ENCODE results near the gene MLLT3. TPM values are rescaled to one million over a fixed set of nuclear protein-coding genes. Genes with fewer than 3 reads are reported as not detected.

The MLLT3 gene
- total RNA-seq, 3 donors from 2014 or later (not counting 1 experiment from before 2014, with no cell fraction given) = 24.3 to 26.6 (median 25.2) TPM

- DNase-seq (peak in 1 of 2 donors; percentile 34), ATAC-seq (peak in 1 of 3 donors; percentile 38)
- H3K4me3 ChIP-seq (ENCODE audit: low read length) = no peak overlapping the region
- H3K9me3 ChIP-seq (ENCODE audit: control insufficient read depth, insufficient read depth, low read length) = no peaks in the 10 kb centered on the region
- H3K4me1 ChIP-seq (ENCODE audit: control insufficient read depth, insufficient read depth, low read length) = peaks cover 15% of the 10 kb centered on the region
- no peaks in the 10 kb centered on the region for H3K36me3 ChIP-seq (ENCODE audit: control insufficient read depth, insufficient read depth, low read length)
- H3K4me1 Mint-ChIP-seq = peaks cover 19 to 27% of the 10 kb centered on the region in 2 donors
- WGBS (ENCODE audit: insufficient coverage) = 64% methylated on average over 6 of the region's 7 CpGs
- H3K4me3 Mint-ChIP-seq = no peak overlapping the region
- intact Hi-C loops (cut with micrococcal nuclease) = no loop called here
- peak overlapping the region in 1 of 2 donors; percentile 46 for H3K27ac Mint-ChIP-seq
- H3K27me3 Mint-ChIP-seq (ENCODE audit: low read depth in 2 of 2) = no peaks in the 10 kb centered on the region
- no peaks in the 10 kb centered on the region for H3K36me3 Mint-ChIP-seq
- H3K27me3 ChIP-seq (ENCODE audit: control insufficient read depth, insufficient read depth, low read length) = no peaks in the 10 kb centered on the region
- no peak overlapping the region for H3K27ac ChIP-seq (ENCODE audit: low read length)
- no peaks in the 10 kb centered on the region for H3K9me3 Mint-ChIP-seq
- TF ChIP-seq CTCF (IDR thresholded peaks at IDR 0.05) = no peak
Observed at GRCh38 chr9:20319641-20320337, 302.5 kb downstream of the MLLT3 start.

- no peak overlapping the region for H3K4me3 ChIP-seq (ENCODE audit: low read length)
- H3K4me1 Mint-ChIP-seq = peaks cover 19 to 28% of the 10 kb centered on the region in 2 donors
- H3K36me3 ChIP-seq (ENCODE audit: control insufficient read depth, insufficient read depth, low read length) = no peaks in the 10 kb centered on the region
- H3K27me3 ChIP-seq (ENCODE audit: control insufficient read depth, insufficient read depth, low read length) = no peaks in the 10 kb centered on the region
- H3K9me3 ChIP-seq (ENCODE audit: control insufficient read depth, insufficient read depth, low read length) = no peaks in the 10 kb centered on the region
- no peak overlapping the region for H3K4me3 Mint-ChIP-seq
- intact Hi-C loops (cut with micrococcal nuclease) = no loop called here
- H3K27me3 Mint-ChIP-seq (ENCODE audit: low read depth in 2 of 2) = no peaks in the 10 kb centered on the region
- no peak overlapping the region for H3K27ac Mint-ChIP-seq
- H3K27ac ChIP-seq (ENCODE audit: low read length) = no peak overlapping the region
- no peak for ATAC-seq
- DNase-seq = no peak
- WGBS (ENCODE audit: insufficient coverage) = 85% methylated on average over 8 of the region's 8 CpGs
- H3K36me3 Mint-ChIP-seq = no peaks in the 10 kb centered on the region
- peaks cover 15% of the 10 kb centered on the region for H3K4me1 ChIP-seq (ENCODE audit: control insufficient read depth, insufficient read depth, low read length)
- H3K9me3 Mint-ChIP-seq = no peaks in the 10 kb centered on the region
- no peak for TF ChIP-seq CTCF (IDR thresholded peaks at IDR 0.05)
Observed at GRCh38 chr9:20319241-20319640, 303.1 kb downstream of the MLLT3 start.

GRCh38 chr9:20317701-20318100, 304.6 kb downstream of the MLLT3 start:
- no peak for TF ChIP-seq CTCF (IDR thresholded peaks at IDR 0.05)
- H3K27ac ChIP-seq (ENCODE audit: low read length) = no peak overlapping the region
- H3K4me1 ChIP-seq (ENCODE audit: control insufficient read depth, insufficient read depth, low read length) = peaks cover 15% of the 10 kb centered on the region
- WGBS (ENCODE audit: insufficient coverage) = 94% methylated on average over 5 of the region's 5 CpGs
- H3K36me3 Mint-ChIP-seq = no peaks in the 10 kb centered on the region
- no peak overlapping the region for H3K4me3 Mint-ChIP-seq
- no peaks in the 10 kb centered on the region for H3K27me3 ChIP-seq (ENCODE audit: control insufficient read depth, insufficient read depth, low read length)
- H3K9me3 ChIP-seq (ENCODE audit: control insufficient read depth, insufficient read depth, low read length) = no peaks in the 10 kb centered on the region
- intact Hi-C loops (cut with micrococcal nuclease) = no loop called here
- no peaks in the 10 kb centered on the region for H3K27me3 Mint-ChIP-seq (ENCODE audit: low read depth in 2 of 2)
- H3K4me3 ChIP-seq (ENCODE audit: low read length) = no peak overlapping the region
- no peaks in the 10 kb centered on the region for H3K9me3 Mint-ChIP-seq
- no peaks in the 10 kb centered on the region for H3K36me3 ChIP-seq (ENCODE audit: control insufficient read depth, insufficient read depth, low read length)
- DNase-seq (no peak), ATAC-seq (peak in 1 of 3 donors; percentile 5)
- peaks cover 19 to 28% of the 10 kb centered on the region in 2 donors for H3K4me1 Mint-ChIP-seq
- H3K27ac Mint-ChIP-seq = no peak overlapping the region

- Histone ChIP-seq H3K4me1 (ENCODE audit: control insufficient read depth, insufficient read depth, low read length) (peaks cover 5% of the 10 kb centered on the region), H3K9me3 (ENCODE audit: control insufficient read depth, insufficient read depth, low read length) (no peaks in the 10 kb centered on the region), H3K4me3 (ENCODE audit: low read length) (no peak overlapping the region), H3K27me3 (ENCODE audit: control insufficient read depth, insufficient read depth, low read length) (no peaks in the 10 kb centered on the region), H3K27ac (ENCODE audit: low read length) (no peak overlapping the region), H3K36me3 (ENCODE audit: control insufficient read depth, insufficient read depth, low read length) (no peaks in the 10 kb centered on the region)
- H3K36me3 Mint-ChIP-seq = no peaks in the 10 kb centered on the region
- no peak for DNase-seq
- no peak for TF ChIP-seq CTCF (IDR thresholded peaks at IDR 0.05)
- no peaks in the 10 kb centered on the region for H3K9me3 Mint-ChIP-seq
- no peak overlapping the region for H3K4me3 Mint-ChIP-seq
- ATAC-seq = no peak
- peaks cover 3 to 7% of the 10 kb centered on the region in 2 donors for H3K27me3 Mint-ChIP-seq (ENCODE audit: low read depth in 2 of 2)
- 92% methylated on average over 9 of the region's 9 CpGs for WGBS (ENCODE audit: insufficient coverage)
- H3K27ac Mint-ChIP-seq = no peak overlapping the region
- H3K4me1 Mint-ChIP-seq = peaks cover 10 to 18% of the 10 kb centered on the region in 2 donors
- intact Hi-C loops (cut with micrococcal nuclease) = no loop called here
Observed at GRCh38 chr9:20316372-20316771, 305.9 kb downstream of the MLLT3 start.
